Endothelial cell of umbilical vein (primary cell): ENCODE data around the gene SLC8A1. TPM values are rescaled to one million over a fixed set of nuclear protein-coding genes. Genes with fewer than 3 reads are reported as not detected.

ENCODE experiments used
- BruUV-seq: library from RNA; stranded (reverse); fragments of 400-500 nt; replicated peaks from 2 replicates; lab custom pipeline; 2021; lab: Mats Ljungman, UMichigan
- CTCF ChIA-PET: fragments of 300-600, 350-600 bp; sonication (Branson Sonifier 250); formaldehyde crosslinking; loops from one replicate; lab custom pipeline; 2021; ENCODE audit warnings: antibody characterized with exemption, inconsistent platforms; lab: Charles Lee
- POLR2A ChIA-PET: fragments of 300-600, 350-600 bp; sonication (Branson Sonifier 250); formaldehyde crosslinking; loops from one replicate; lab custom pipeline; 2021; ENCODE audit warnings: antibody characterized with exemption, inconsistent platforms; lab: Charles Lee
- DNase-seq: peaks from one replicate; pipeline ENCODE4 v3.0.0-alpha.2; 2011; ENCODE audit warnings: low read depth, low spot score
- FAIRE-seq: peaks from 2 replicates; lab custom pipeline; 2011; peaks lifted over from hg19 to GRCh38; lab: Jason Lieb, UNC
- H2AFZ ChIP-seq: 2 replicates; pipeline ENCODE4 v1.6.0; 2012; ENCODE audit warnings: low read depth, low read length, control low read depth, inconsistent platforms
- H3K27ac ChIP-seq: 2 replicates; pipeline ENCODE4 v1.5.1; 2011; ENCODE audit warnings: low read depth, mild to moderate bottlenecking, control low read depth, low read length, moderate library complexity; ENCODE audit not compliant: insufficient read depth
- H3K27me3 ChIP-seq, 2 experiments: 2 replicates each; pipeline versions ENCODE4 v1.6.0 to v1.6.1; 2011; ENCODE audit warnings: low read length in 2 of 2, mixed read lengths in 1 of 2; ENCODE audit not compliant: control insufficient read depth in 2 of 2, insufficient read depth in 2 of 2
- H3K36me3 ChIP-seq, 2 experiments: 2 replicates in 1 of 2; 3 replicates in 1 of 2; pipeline ENCODE4 v1.5.1; 2011; ENCODE audit warnings: low read length in 2 of 2, mild to moderate bottlenecking in 1 of 2, moderate library complexity in 1 of 2; ENCODE audit not compliant: control insufficient read depth in 2 of 2, insufficient read depth in 2 of 2; ENCODE audit errors: extremely low read depth in 1 of 2
- H3K4me1 ChIP-seq: 3 replicates; pipeline ENCODE4 v1.5.1; 2011; ENCODE audit warnings: mild to moderate bottlenecking, low read length; ENCODE audit not compliant: control insufficient read depth, insufficient read depth; ENCODE audit errors: extremely low read depth
- H3K4me2 ChIP-seq: 2 replicates; pipeline ENCODE4 v1.6.1; 2011; ENCODE audit warnings: low read length, control low read depth, mixed read lengths; ENCODE audit not compliant: insufficient read depth
- H3K4me3 ChIP-seq, 3 experiments: fragments of 200-600 bp in 1 of 3; sonication (generic), shearing (Covaris generic) in 1 of 3; replicated peaks in 1 of 3; 2 replicates each; pipeline ENCODE4 v1.5.1; 2011 to 2016; ENCODE audit warnings: control low read depth in 3 of 3, low read length in 3 of 3, mild to moderate bottlenecking in 2 of 3, inconsistent platforms in 1 of 3, low read depth in 1 of 3, moderate library complexity in 1 of 3; ENCODE audit not compliant: insufficient read depth in 1 of 3
- H3K79me2 ChIP-seq: 2 replicates; pipeline ENCODE4 v1.6.0; 2012; ENCODE audit warnings: low read length, inconsistent platforms; ENCODE audit not compliant: control insufficient read depth, insufficient read depth
- H3K9ac ChIP-seq: replicated peaks from 2 replicates; pipeline ENCODE3; 2011; ENCODE audit warnings: low read length, control low read depth; ENCODE audit not compliant: insufficient read depth; ENCODE audit errors: extremely low read depth
- H3K9me1 ChIP-seq: replicated peaks from 3 replicates; pipeline ENCODE4 v1.6.0; 2011; ENCODE audit warnings: mild to moderate bottlenecking, low read length; ENCODE audit not compliant: control insufficient read depth, insufficient read depth; ENCODE audit errors: extremely low read depth
- H3K9me3 ChIP-seq: replicated peaks from 2 replicates; pipeline ENCODE4 v1.5.1; 2012; ENCODE audit warnings: low read length, inconsistent platforms; ENCODE audit not compliant: control insufficient read depth, insufficient read depth
- H4K20me1 ChIP-seq: replicated peaks from 2 replicates; pipeline ENCODE3; 2011; ENCODE audit warnings: mild to moderate bottlenecking, low read length; ENCODE audit not compliant: control insufficient read depth, insufficient read depth; ENCODE audit errors: extremely low read depth
- CTCF ChIP-seq, 2 donors: IDR thresholded peaks; 1 replicate in 1 of 2; 2 replicates in 1 of 2; pipeline ENCODE4 v1.5.1; 2011; ENCODE audit warnings: low read length in 2 of 2, mild to moderate bottlenecking in 2 of 2, moderate library complexity in 2 of 2, control low read depth in 1 of 2, inconsistent platforms in 1 of 2, low read depth in 1 of 2; ENCODE audit not compliant: insufficient read depth in 1 of 2; ENCODE audit errors: extremely low read depth in 1 of 2
- EZH2 ChIP-seq: IDR thresholded peaks from 2 replicates; pipeline ENCODE4 v1.6.1; 2012; ENCODE audit warnings: borderline replicate concordance, low read depth, mild to moderate bottlenecking, moderate library complexity, low read length, inconsistent platforms; ENCODE audit not compliant: severe bottlenecking
- FOS ChIP-seq: IDR thresholded peaks from 2 replicates; pipeline ENCODE4 v1.6.1; 2011; ENCODE audit warnings: mild to moderate bottlenecking, low read length, moderate library complexity, borderline replicate concordance; ENCODE audit not compliant: insufficient read depth
- GATA2 ChIP-seq: IDR thresholded peaks from 2 replicates; pipeline ENCODE4 v1.7.0; 2011; ENCODE audit warnings: low read depth, mild to moderate bottlenecking, moderate library complexity, mixed read lengths, low read length; ENCODE audit not compliant: insufficient read length, insufficient read depth
- JUN ChIP-seq: IDR thresholded peaks from 2 replicates; pipeline ENCODE4 v1.6.1; 2011; ENCODE audit warnings: borderline replicate concordance, low read depth; ENCODE audit not compliant: insufficient read length, insufficient read depth
- MAX ChIP-seq: IDR thresholded peaks from 2 replicates; pipeline ENCODE4 v1.6.1; 2011; ENCODE audit not compliant: insufficient read depth, insufficient read length
- MYC ChIP-seq: IDR thresholded peaks from one replicate; pipeline ENCODE4 v1.6.1; 2011; ENCODE audit warnings: mild to moderate bottlenecking, low read depth, low read length
- POLR2A ChIP-seq: IDR thresholded peaks from 2 replicates; pipeline ENCODE4 v1.6.1; 2012; ENCODE audit warnings: low read depth, mild to moderate bottlenecking, control low read depth, low read length
- POLR2AphosphoS5 ChIP-seq: IDR thresholded peaks from 2 replicates; pipeline ENCODE4 v1.6.1; 2012; ENCODE audit warnings: low read depth, mild to moderate bottlenecking, control low read depth, low read length, moderate library complexity; ENCODE audit not compliant: insufficient read depth
- dilution Hi-C: fragments of 300-500 bp; cut with MboI; formaldehyde crosslinking; loops from one replicate; pipeline ENCODE4 v1.15.0; 2019; ENCODE audit warnings: low sequenced_read_pairs; ENCODE audit not compliant: extremely low pct_ligation_motif_present
- intact Hi-C: fragments of 100-400 bp; cut with micrococcal nuclease; formaldehyde crosslinking; loops from one replicate; pipeline ENCODE4 v1.10.0; 2022
- polyA plus RNA-seq, 4 experiments: library from polyadenylated mRNA; depleted of rRNA in 3 of 4; stranded (reverse) in 3 of 4; unstranded in 1 of 4; fragments of >200 nt; gene quantifications; 2 replicates each; pipeline versions ENCODE4 v1.2.1 to v1.2.3, GENCODE V29; 2011 to 2012; ENCODE audit warnings: missing spikeins in 1 of 4
- total RNA-seq: library from RNA; stranded (reverse); gene quantifications from 2 replicates; pipeline ENCODE4 v1.2.3, GENCODE V29; 2021

Gene SLC8A1
- total and polyA plus RNA-seq, 2 donors (not counting 3 experiments of a cell fraction or from before 2014, with no cell fraction given), result 0.19 to 1.8 TPM

GRCh38 chr2:40131081-40131704 lies 320.7 kb downstream of the SLC8A1 start:
- DNase-seq (no peak), FAIRE-seq (no peak)
- no peak overlapping the region for H3K4me2 ChIP-seq
- no peaks in the 10 kb centered on the region for H3K4me1 ChIP-seq
- H3K27ac ChIP-seq, result no peak overlapping the region
- no peak for TF ChIP-seq FOS
- no TSS peak for BruUV-seq
- no peak overlapping the region for H2AFZ ChIP-seq
- H3K4me3 ChIP-seq, result no peak overlapping the region
- no peaks in the 10 kb centered on the region for H3K79me2 ChIP-seq
- dilution Hi-C loops (no loop called here), intact Hi-C loops (no loop called here)
- H3K9ac ChIP-seq, result no peak overlapping the region
- no peaks in the 10 kb centered on the region for H3K9me3 ChIP-seq
- H3K9me1 ChIP-seq, result no peaks in the 10 kb centered on the region
- ChIA-PET POLR2A (no interaction called here), CTCF (no interaction called here)
- no peaks in the 10 kb centered on the region for H3K27me3 ChIP-seq
- H3K36me3 ChIP-seq, result no peaks in the 10 kb centered on the region
- no peaks in the 10 kb centered on the region for H4K20me1 ChIP-seq

GRCh38 chr2:40130251-40130994 lies 321.5 kb downstream of the SLC8A1 start:
- no peaks in the 10 kb centered on the region for H3K27me3 ChIP-seq
- CTCF ChIA-PET, result no interaction called here
- FAIRE-seq, result no peak
- no peaks in the 10 kb centered on the region for H3K36me3 ChIP-seq
- H4K20me1 ChIP-seq, result no peaks in the 10 kb centered on the region
- POLR2A ChIA-PET, result no interaction called here
- H3K79me2 ChIP-seq, result no peaks in the 10 kb centered on the region
- no peak overlapping the region for H3K27ac ChIP-seq
- no peak overlapping the region for H3K9ac ChIP-seq
- intact Hi-C loops, result no loop called here
- no peak for DNase-seq
- no peak overlapping the region for H2AFZ ChIP-seq
- BruUV-seq, result no TSS peak
- dilution Hi-C loops, result no loop called here
- no peak overlapping the region for H3K4me3 ChIP-seq
- no peak overlapping the region for H3K4me2 ChIP-seq
- H3K4me1 ChIP-seq, result no peaks in the 10 kb centered on the region
- TF ChIP-seq POLR2A (no peak), MYC (no peak), JUN (no peak), MAX (no peak), CTCF (IDR thresholded peaks at IDR 0.05; ENCODE audit: extremely low read depth in 1 of 2, insufficient read depth in 1 of 2, low read depth in 1 of 2, low read length in 2 of 2) (no peak), FOS (no peak), EZH2 (no peak), POLR2AphosphoS5 (no peak), GATA2 (no peak)
- no peaks in the 10 kb centered on the region for H3K9me1 ChIP-seq
- H3K9me3 ChIP-seq, result no peaks in the 10 kb centered on the region
